ENCODE measurements around the gene TRIM31.

GRCh38 chr6:30130887-30131862 is 18.3 kb upstream of the TRIM31 start:
- TF ChIP-seq GATA2 (IDR thresholded peaks at IDR 0.05; ENCODE audit: low read depth, low read length) (no peak), GATA3 (IDR thresholded peaks at IDR 0.05; ENCODE audit: low read depth, low read length) (no peak)

All from SH-SY5Y (cell line).